GM04503 (cell line): Measurements from ENCODE around the gene MATN1.
"Not testable (repeated sequence)": the region's sequence is repeated elsewhere in the genome, so short reads cannot be mapped to it uniquely, and the experiment has no call there.

Experiments
- DNase-seq: peaks from one replicate; pipeline ENCODE4 v3.0.0-alpha.2; 2012; ENCODE audit warnings: low read depth

Gene MATN1, protein sequence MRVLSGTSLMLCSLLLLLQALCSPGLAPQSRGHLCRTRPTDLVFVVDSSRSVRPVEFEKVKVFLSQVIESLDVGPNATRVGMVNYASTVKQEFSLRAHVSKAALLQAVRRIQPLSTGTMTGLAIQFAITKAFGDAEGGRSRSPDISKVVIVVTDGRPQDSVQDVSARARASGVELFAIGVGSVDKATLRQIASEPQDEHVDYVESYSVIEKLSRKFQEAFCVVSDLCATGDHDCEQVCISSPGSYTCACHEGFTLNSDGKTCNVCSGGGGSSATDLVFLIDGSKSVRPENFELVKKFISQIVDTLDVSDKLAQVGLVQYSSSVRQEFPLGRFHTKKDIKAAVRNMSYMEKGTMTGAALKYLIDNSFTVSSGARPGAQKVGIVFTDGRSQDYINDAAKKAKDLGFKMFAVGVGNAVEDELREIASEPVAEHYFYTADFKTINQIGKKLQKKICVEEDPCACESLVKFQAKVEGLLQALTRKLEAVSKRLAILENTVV

DNA sequence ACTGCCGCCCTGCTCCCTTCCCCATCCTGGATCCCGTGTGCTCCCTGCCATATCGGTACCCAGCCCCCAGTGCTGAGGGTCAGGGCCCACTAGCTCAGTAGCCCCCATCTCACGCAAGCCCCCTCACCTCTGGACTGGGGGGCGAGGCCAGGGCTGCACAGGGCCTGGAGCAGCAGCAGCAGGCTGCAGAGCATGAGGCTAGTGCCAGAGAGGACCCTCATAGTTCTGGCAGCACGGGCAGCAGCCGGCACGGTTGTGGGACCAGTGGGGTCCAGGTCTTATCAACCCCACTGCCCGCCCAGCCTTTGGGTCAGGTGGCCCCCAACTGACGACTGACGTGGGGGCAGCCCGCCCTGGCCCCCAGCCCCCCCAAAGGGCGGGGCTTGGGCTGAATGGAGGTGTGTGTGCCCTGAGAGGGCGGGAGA lies at the start of gene MATN1:
TSS of gene MATN1 (minus strand) at position 255 of the 425 bp plus-strand sequence. CDS start at position 221, 34 bp downstream.
- DNase-seq, result no peak

DNA sequence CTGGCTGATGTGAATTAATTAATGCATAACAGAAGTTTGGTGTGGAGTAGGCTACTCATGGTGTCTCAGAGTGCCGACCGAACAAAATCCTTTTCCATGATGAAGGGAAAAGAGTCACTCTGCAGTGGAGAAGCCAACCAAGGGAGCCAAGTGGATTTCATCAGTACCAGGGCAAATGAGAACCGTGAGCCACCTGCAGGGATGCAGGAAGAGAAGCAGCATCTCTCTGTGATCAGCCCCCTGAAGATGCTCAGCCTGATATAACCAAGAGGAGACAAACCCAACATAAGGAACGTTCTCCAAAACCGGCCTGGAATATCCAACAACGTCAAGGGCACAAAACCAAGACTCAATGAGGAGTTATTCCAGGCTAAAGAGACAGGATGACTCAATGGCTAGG lies 47.6 kb upstream of the MATN1 start:
- no peak for DNase-seq

DNA sequence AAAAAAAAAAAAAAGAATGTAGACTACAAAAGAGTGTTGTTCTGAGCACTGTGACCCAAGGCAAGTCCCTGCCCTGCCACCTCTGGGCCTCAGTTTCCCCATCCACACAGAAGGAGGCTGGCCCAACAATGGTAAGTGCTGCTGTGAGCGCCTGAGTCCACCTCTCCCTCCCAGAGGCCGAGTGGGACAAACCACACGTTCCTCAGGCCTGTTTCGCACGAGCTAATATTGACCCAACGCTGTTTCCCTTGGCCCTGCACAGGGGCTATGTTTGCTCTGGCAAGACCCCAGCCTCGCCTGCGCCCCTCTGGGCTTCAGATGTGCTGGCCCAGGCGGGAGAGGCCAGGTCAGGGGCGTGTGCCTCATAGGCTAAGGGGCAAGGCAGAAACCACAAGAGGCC lies 46.8 kb upstream of the MATN1 start:
- no peak for DNase-seq

DNA sequence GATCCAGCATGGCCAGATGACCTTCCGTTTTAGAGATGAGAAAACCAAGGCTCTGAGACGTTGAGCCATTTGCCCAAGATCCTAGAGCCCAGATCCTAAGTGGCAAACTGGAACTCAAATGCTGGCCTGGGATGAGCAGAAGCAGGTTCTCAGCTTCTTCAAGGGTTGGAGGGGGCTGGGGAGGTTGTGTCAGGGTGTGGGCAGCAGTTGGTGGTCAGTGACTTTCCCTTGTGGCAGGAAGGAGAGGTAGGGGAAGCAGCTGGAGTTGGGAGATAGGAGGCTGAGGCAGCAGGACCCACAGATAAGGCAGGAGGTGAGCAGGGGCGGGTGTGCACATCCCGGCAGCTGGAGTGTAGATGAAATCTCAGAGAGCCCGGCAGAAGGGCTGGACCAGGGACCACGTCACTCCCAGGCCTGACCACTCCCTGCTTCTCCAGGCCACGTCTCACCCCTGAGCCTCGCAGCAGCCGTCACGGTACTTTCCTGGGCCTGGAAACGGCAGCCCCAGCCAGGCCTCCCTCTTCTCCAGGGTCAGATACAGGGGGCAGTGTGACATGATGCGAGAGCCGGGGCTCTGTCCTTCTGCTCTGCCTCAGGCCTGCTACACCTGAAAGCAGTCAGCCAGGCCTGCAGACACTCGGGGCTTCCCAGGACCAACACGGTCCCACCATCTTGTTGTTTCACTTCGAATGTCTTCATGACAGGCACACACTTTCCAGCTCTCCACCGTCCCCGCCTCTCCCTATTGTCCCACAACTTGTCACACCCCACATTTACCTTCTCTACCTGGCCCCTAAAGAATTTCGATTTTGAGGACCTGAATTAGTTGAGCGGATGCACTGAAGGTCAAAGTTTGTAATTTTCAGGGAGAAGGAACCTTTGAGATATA lies 45.7 kb upstream of the MATN1 start:
- DNase-seq, result no peak

DNA sequence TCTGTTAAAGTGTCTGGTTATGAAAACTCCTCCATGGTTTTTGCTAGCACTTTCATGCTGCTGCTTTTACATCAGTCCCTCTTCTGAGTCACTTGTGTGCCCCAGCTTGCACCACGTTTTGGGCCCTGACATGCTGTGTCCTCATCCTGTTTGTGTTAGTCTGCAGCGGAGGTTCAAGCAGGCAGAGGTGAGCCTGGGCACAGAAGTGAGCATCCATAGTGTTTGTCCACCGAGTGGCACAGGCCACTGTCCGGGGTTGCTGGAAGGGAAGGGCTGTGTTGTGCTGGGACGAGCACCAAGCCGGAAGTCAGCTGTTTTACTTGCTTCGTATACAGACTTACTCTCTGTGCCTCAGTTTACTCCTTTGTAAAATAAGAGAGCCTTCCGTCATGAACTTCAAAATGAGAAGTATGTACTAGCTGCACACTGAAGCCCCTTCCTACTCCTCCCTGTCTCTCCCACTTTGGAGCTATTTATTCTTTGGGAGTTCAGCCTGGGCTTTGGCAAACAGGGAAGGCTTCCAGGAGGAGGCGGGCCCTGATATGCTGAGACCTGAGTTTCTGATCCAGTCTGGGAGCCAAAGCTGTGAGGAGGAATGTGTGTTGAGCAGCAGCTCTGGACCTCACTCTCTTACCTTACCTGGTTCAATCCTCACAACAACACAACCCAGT lies 44.9 kb upstream of the MATN1 start:
- no peak for DNase-seq

DNA sequence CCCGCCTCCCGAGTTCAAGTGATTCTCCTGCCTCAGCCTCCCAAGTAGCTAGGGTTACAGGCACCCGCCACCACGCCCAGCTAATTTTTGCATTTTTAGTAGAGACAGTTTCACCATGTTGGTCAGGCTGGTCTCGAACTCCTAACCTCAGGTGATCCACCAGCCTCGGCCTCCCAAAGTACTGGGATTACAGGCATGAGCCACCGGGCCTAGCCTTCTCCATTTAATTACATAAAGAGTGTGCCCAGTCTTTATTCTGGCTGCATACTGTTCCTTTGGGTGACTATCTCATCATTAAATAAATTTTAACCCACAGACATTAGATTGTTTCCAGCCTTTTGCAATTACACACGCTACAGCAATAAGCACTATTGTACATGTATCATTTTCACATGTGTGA lies 43.6 kb upstream of the MATN1 start:
- DNase-seq, result not testable (repeated sequence)

DNA sequence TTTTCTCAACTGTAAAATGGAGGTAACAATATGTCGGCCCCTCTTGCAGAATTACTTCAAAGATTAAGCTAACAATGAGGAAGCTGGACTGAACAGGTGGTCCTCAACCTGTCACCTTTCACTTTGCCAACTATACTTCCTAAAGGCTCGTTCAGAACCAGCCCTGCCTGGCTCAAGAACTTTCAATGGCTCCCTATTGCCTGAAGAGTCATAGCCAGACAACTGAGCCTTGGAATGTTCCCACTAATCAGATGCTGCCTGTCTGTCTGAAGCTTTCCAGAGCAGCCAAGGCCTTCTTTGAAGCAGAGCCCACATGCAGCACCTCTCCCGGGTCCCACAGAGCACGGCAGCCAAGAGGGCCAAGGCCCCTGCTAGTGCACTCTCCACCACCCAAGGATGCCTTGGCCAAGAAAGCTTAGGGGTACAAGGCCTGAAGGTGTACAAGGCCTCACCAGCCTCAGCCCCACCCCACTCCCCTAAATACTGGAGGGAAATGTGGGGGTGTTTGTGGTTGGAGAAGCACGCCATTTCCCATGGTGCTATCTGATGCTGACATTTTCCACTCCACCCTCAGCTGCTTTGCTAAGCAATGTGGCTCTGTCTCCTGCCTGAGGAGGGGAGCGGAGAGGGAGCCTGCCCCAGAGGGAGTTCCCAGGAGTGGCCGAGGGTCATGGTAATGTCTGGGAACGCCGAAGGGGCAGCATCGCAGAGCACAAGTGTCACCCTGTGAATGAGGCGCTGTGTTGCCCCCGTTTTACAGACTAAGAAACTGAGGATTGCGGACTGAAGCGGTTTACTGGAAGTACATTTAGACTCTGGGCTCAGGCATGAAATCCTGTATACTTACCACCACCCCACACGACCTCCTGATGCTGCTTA lies 42.4 kb upstream of the MATN1 start:
- no peak for DNase-seq

DNA sequence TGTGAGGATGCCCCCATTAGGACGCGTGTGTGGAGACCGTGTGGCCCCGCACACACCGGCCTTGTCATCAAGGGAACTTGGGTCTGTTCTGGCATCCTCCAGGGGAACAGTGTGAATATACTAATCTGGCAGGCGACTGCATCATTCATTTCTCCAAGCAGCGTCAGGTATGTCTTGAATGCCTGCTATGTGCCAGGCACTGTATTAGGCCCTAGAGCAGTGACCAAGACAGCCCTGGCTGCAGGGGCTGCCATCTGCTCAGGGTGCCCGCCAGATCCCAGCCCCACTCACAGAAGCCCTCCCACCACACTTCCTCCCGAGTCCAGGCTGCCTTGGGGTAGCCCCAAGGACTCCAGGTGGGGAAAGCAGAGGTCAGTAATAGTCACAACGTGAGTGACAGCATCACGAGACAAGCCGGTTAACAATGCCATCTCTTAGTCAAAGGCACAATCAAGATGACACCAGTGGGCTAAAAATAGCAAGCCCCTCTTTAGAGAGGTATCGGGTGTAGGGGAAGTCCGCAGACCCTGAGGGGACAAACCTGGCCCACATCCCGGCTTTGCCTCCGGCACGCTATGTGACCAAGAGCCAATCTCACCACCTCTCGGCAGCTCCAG lies 41.7 kb upstream of the MATN1 start:
- DNase-seq, result no peak

DNA sequence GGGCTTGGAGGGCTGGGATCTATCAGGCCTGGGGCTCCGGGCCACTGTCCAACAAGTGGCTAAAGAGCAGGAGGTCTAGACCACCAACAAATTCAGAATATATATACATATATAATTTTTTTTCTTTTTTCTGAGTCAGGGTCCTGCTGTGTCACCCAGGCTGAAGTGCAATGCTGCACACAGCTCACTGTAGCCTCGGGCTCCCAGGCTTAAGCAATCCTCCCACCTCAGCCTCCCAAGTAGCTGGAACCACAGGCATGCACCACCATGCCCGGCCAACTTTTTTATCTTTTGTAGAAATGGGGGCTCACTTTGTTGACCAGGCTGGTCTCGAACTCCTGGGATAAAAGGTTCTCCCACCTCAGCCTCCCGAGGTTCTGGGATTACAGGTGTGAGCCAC lies 41.0 kb upstream of the MATN1 start:
- DNase-seq, result no peak

DNA sequence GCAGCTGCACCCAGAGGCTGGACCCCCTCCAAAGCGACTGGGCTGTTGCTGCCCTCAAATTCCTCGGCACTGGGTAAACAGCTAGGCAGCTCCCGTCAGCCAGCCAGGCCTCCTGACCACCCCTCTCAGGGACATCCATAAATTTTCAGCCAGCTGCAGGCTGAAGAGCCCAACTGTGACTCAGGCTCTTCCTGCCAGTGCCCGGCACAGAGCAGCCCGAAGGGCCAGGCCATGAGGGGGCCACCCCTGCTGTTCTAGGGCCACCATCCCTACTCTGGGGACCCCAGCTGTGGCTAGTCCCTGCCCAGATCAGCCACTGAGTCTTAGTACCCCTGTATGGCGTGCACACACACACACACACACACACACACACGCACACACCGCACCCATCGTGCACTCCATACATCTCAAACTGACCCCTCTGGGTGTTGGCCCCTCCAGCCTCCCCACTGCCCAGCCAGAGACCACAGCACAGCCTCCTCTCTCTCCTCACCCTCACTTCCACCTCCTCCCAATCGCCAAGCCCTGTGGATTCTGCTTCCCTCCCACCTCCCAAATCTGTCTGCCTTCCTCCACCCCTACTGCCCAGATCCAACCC lies 40.4 kb upstream of the MATN1 start:
- DNase-seq, result no peak

DNA sequence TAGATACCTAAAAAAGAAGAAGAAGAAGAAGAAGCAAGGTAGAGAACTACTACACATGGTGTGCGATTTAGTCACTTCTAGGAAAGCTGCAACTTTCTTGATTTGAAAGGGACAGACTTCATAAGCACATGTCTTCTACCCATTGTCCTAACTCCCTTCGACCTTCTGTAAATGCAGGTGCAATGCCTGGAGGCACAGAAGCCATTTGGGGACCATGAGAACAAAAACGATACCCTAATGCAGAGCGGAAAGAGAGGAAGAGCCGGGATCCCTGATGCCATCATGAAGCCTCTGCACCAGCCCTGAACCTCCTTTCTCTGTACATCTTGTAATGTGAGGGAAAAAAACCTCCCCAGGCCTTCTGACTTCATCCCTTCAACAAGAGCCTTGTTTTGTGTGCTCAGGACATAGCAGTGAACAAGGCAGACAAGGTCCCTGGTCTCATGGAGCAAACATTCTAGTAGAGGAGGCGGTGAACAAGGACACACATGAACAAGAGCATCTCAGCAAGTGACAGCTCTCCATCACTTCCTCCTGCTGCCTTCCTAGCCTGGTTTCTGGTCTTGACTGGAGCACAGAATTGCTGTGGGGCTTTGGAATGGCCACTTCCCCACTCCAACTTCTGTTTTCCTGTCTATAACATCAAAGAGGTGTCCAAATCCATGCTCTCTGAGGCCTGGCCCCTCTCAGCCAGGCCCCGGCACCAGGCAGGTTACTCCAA lies 39.7 kb upstream of the MATN1 start:
- no peak for DNase-seq

DNA sequence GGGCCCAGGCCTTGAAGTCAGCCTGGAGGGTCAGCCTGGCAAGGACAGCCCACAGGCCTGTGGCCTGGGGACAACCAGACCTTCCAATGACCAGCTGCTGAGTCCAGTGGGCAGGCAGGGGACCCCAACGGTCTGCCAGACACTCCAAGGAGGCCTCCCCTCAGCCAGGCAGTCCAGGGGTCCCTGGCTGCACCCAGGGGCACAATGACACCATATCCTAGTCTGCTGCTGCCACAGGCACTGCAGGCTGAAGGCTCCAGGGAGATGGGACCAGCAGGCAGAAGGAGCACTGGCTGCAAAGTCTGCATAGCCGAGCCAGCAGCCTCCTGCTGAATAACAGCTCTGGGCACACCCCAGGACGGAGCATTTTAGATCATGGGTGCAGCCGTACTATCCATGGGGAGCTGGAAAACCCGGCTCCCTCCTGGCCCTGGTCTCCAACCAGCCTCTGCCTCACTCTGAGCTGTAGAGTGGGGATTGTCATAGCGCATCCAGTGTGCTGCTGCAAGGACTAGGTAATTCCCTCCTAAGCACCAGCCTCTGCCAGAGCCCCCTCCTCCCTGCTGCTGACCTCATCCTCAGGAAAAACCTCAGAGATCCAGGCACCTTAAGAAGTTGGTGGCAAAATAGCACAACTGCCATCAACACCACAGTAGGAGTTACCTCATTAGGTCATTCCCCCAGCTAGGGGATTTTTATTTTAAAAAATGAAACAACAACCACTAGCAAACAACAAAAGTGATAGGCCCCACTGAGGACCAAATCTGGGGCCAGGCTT lies 39.0 kb upstream of the MATN1 start:
- no peak for DNase-seq

DNA sequence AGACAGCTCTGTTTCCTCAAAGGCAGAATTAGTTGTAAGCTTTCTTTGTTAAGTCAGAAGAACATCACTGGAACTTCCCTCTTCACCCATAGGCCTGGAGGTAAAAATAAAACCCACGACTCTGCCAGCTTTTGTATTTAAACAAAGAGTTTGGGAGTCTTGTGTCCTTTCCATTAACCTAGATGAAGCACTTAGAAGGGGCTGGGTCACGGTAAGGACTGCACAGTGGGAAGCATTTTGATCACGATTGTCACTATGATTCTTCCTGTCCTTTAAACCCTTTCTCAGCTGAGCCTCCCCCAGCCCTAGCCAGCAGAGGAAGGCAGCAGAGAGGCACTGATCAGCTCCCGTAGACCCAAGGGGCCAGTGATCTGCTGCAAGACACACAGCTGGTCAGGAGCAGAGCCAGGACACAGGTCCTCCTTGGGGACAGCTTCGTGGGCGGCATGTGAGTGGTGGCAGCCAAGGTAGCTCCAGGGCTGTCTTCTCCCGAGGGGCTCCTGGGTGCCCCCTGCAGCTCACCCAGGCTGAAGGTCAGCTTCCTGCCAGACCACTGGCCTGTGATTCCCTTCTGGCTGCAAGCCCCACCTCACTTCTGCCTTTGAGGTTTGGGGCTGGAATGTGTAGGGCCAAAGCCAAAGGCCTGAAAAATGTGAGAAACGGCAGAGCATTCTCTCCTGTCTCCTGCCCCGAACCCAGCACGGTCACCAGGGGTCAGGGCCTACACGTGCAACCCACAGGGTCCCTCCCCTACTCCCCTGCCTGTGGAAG lies 38.2 kb upstream of the MATN1 start:
- DNase-seq, result no peak

DNA sequence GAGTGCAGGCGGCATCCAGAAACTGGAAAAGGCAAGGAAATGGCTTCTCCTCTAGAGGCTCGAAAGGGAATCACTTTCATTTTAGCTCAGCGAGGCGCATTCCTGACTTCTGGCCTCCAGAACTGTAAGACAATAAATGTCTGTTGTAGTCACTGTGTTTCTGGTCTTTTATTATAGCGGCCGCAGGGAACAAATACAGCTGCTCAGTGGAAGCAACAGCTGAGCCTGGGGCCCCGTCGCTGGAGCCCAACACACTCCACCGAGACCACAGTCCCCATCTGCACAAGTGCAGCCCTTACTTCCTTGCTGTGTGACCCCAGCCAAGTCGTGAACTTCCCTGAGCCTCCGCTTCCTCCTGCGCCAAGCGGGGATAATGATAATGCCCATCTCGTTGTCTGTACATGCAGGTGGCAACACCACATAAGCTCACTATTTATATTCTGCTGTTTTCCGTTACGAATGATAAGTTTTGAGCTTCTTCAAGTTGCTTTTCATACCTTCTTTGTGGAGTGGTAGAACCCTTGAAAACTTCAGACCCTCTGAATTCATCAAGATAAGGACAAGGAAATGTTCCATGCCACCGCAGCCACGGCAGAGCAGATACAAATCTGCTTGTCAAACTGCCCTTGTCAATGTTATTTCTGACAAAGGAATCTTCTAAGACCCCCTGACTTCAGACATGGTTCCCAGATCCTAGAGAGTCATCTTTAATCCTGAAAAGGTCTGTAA lies 37.4 kb upstream of the MATN1 start:
- no peak for DNase-seq

DNA sequence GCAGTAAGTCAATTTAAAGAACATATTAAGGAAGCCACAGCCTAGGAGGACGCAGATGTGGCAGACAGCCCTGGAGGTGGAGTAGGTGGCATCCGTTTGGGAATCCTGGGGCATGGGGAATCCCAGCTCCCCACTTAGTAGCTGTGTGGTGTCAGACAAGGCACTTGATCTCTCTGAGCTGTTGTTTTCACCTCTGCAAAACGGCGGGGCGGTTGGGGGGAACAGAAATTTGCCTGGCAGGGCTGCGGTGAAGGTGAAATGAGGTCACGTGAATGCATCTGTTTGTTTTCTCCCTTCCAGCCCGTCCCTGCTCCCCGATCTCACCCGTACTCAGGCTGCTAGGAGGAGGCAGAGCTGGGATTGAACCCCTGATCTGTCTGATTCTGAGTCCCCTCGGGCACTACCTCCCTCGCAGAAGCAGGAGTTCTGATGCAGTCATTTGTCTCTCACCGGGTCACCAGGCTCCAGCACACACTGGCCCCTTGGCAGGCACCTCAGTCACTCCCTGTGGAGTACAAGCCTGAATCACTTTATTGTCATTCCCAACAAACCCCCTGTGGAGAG lies 36.4 kb upstream of the MATN1 start:
- no peak for DNase-seq

DNA sequence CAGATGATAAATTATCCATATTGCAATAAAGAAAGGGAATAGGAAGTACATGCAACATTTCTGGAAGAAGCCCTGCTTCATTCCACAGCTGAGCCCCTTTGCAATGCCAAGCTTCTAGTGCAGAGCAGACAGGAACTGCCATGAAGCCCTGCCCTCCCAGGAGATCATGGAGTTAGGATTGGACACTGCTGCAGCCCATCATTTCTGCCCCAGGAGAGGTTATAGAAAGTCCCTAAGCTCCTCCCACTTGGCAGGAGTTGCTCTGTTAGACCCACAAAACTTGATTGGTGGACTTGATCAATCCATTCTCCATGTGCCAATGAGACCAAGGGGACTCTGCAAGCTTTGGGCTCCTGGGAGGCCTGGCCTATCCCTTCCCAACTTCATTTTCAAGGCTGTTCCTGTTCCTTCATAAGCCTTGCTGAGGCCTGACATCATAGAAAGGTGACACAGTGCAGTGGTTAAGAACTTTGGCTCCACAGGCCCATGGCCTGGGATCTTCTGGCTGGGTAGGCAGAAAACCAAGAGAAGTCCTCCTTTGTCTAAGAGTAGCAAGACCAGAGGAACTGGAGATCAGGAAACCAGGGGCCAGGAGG lies 35.5 kb upstream of the MATN1 start:
- DNase-seq, result no peak
